HCT116 (cell line): ENCODE data around the gene NUDT5. TPM values are rescaled to one million over a fixed set of nuclear protein-coding genes. Genes with fewer than 3 reads are reported as not detected.

Experiments
- ATAC-seq: fragments of 200-7000 bp; cut with Tn5 transposase; 2 replicates; pipeline ENCODE4 v1.9.1; 2020; ENCODE audit warnings: mild to moderate bottlenecking, moderate library complexity
- BruUV-seq: library from RNA; stranded (reverse); fragments of 400-500 nt; replicated peaks from 2 replicates; lab custom pipeline; 2021; lab: Mats Ljungman, UMichigan
- CTCF ChIA-PET: fragments of 300-600 bp; sonication (Branson Sonifier 250); formaldehyde crosslinking; loops from one replicate; lab custom pipeline; 2021; ENCODE audit warnings: antibody characterized with exemption; lab: Charles Lee
- POLR2A ChIA-PET: fragments of 300-600, 350-600 bp; sonication (Branson Sonifier 250); formaldehyde crosslinking; loops from one replicate; lab custom pipeline; 2021; ENCODE audit warnings: antibody characterized with exemption; lab: Charles Lee
- RAD21 ChIA-PET, 2 experiments: fragments of 300-600 bp; sonication (Branson Sonifier 250); formaldehyde crosslinking; loops; one replicate each; lab custom pipeline; 2023; ENCODE audit warnings: low total read pairs in 2 of 2; ENCODE audit not compliant: uncharacterized antibody in 2 of 2, unreplicated experiment in 2 of 2, low non-redundant PET in 1 of 2; lab: Charles Lee
- DNase-seq: peaks from one replicate; pipeline ENCODE4 v3.0.0-alpha.2; 2010; ENCODE audit warnings: low read depth, low spot score
- H2AFZ ChIP-seq: fragments of 200-600 bp; shearing (Covaris generic), sonication (generic); 2 replicates; pipeline ENCODE4 v1.6.1; 2017; ENCODE audit warnings: low read depth, mixed run types, mixed read lengths, antibody characterized with exemption, low read length; ENCODE audit not compliant: poor library complexity, severe bottlenecking
- H3K27ac ChIP-seq: 2 replicates; pipeline ENCODE4 v1.5.1; 2012; ENCODE audit warnings: low read depth, low read length
- H3K27me3 ChIP-seq: fragments of 200-600 bp; sonication (generic); 2 replicates; pipeline ENCODE4 v1.6.1; 2016; ENCODE audit warnings: mixed run types, low read length, mixed read lengths; ENCODE audit not compliant: insufficient read depth
- H3K36me3 ChIP-seq, 2 experiments: fragments of 200-500 bp in 1 of 2; fragments of 200-600 bp in 1 of 2; sonication (Bioruptor generic) in 1 of 2; sonication (generic) in 1 of 2; 2 replicates each; pipeline versions ENCODE4 v1.5.1 to v1.6.1; 2014 to 2016; ENCODE audit warnings: low read length in 2 of 2, inconsistent platforms in 1 of 2, mixed read lengths in 1 of 2, mixed run types in 1 of 2; ENCODE audit not compliant: insufficient read depth in 2 of 2, control insufficient read depth in 1 of 2
- H3K4me1 ChIP-seq, 2 experiments: fragments of 200-600 bp in 1 of 2; sonication (generic) in 1 of 2; 2 replicates each; pipeline versions ENCODE4 v1.5.1 to v1.6.1; 2012 to 2017; ENCODE audit warnings: low read length in 2 of 2, inconsistent platforms in 1 of 2, mild to moderate bottlenecking in 1 of 2, mixed read lengths in 1 of 2, mixed run types in 1 of 2, moderate library complexity in 1 of 2; ENCODE audit not compliant: insufficient read depth in 2 of 2, control insufficient read depth in 1 of 2
- H3K4me2 ChIP-seq: fragments of 200-600 bp; sonication (generic); 2 replicates; pipeline ENCODE4 v1.6.1; 2017; ENCODE audit warnings: mixed run types, low read length, mixed read lengths
- H3K4me3 ChIP-seq, 2 experiments: fragments of 200-600 bp in 1 of 2; sonication (generic) in 1 of 2; replicated peaks in 1 of 2; 2 replicates each; pipeline ENCODE4 v1.5.1; 2011 to 2016; ENCODE audit warnings: low read length in 2 of 2, control low read depth in 1 of 2, low read depth in 1 of 2, mild to moderate bottlenecking in 1 of 2, mixed read lengths in 1 of 2, mixed run types in 1 of 2
- H3K79me2 ChIP-seq: fragments of 200-600 bp; sonication (generic); 2 replicates; pipeline ENCODE4 v1.6.1; 2017; ENCODE audit warnings: mild to moderate bottlenecking, mixed run types, low read length, moderate library complexity, mixed read lengths; ENCODE audit not compliant: insufficient read depth
- H3K9ac ChIP-seq: fragments of 200-600 bp; sonication (generic); 2 replicates; pipeline ENCODE4 v1.6.1; 2016; ENCODE audit warnings: low read length, mixed read lengths
- H3K9me2 ChIP-seq: fragments of 200-600 bp; sonication (generic), shearing (Covaris generic); 2 replicates; pipeline ENCODE4 v1.6.1; 2017; ENCODE audit warnings: mixed run types, mild to moderate bottlenecking, moderate library complexity; ENCODE audit not compliant: insufficient read depth
- H3K9me3 ChIP-seq, 2 experiments: fragments of 200-500 bp in 1 of 2; fragments of 200-600 bp in 1 of 2; sonication (Bioruptor generic) in 1 of 2; sonication (generic) in 1 of 2; 2 replicates each; pipeline ENCODE4 v1.6.1; 2014 to 2017; ENCODE audit warnings: low read length in 2 of 2, mixed read lengths in 2 of 2, inconsistent platforms in 1 of 2, low read depth in 1 of 2, mild to moderate bottlenecking in 1 of 2, mixed run types in 1 of 2, moderate library complexity in 1 of 2; ENCODE audit not compliant: control insufficient read depth in 1 of 2, insufficient read depth in 1 of 2
- H4K20me1 ChIP-seq: fragments of 200-600 bp; sonication (generic), shearing (Covaris generic); 2 replicates; pipeline ENCODE4 v1.6.1; 2017; ENCODE audit warnings: mixed run types, mild to moderate bottlenecking, moderate library complexity; ENCODE audit not compliant: insufficient read depth
- ATF3 ChIP-seq: IDR thresholded peaks from 2 replicates; pipeline ENCODE4 v1.6.1; 2012
- EGR1 ChIP-seq: IDR thresholded peaks from 2 replicates; pipeline ENCODE4 v1.6.1; 2012; ENCODE audit warnings: low read depth
- EZH2 ChIP-seq: fragments of 200-600 bp; sonication (generic); IDR thresholded peaks from 2 replicates; pipeline ENCODE4 v1.6.1; 2017; ENCODE audit warnings: antibody characterized with exemption, mixed run types
- EZH2phosphoT487 ChIP-seq: fragments of 200-600 bp; IDR thresholded peaks from 2 replicates; pipeline ENCODE4 v1.6.1; 2018; ENCODE audit warnings: antibody characterized with exemption, borderline replicate concordance
- POLR2A ChIP-seq: IDR thresholded peaks from 2 replicates; pipeline ENCODE4 v1.7.0; 2011; ENCODE audit warnings: borderline replicate concordance; ENCODE audit not compliant: insufficient read depth, insufficient read length; ENCODE audit errors: extremely low read depth
- POLR2AphosphoS5 ChIP-seq: IDR thresholded peaks from 2 replicates; pipeline ENCODE4 v1.6.1; 2011; ENCODE audit warnings: mild to moderate bottlenecking, low read depth, low read length, moderate library complexity
- ZFX ChIP-seq: fragments of 450-650 bp; IDR thresholded peaks from 2 replicates; pipeline ENCODE4 v1.6.1; 2017
- intact Hi-C: fragments of 100-400 bp; cut with micrococcal nuclease; formaldehyde crosslinking; loops from 2 replicates; pipeline ENCODE4 v1.10.0; 2022
- total RNA-seq: library from RNA; stranded (reverse); gene quantifications from one replicate; pipeline ENCODE4 v1.2.1, GENCODE V29; 2021; ENCODE audit not compliant: unreplicated experiment
- TF ChIP-seq, protein P1 (sequence below), 3 experiments: fragments of 200-600 bp in 1 of 3; sonication (generic) in 1 of 3; IDR thresholded peaks in 2 of 3; conservative IDR thresholded peaks in 1 of 3; 2 replicates each; pipeline ENCODE4 v1.5.1; 2012 to 2017; ENCODE audit warnings: low read depth in 2 of 3, low read length in 2 of 3, antibody characterized with exemption in 1 of 3, borderline replicate concordance in 1 of 3, control low read depth in 1 of 3, mild to moderate bottlenecking in 1 of 3, mixed read lengths in 1 of 3, mixed run types in 1 of 3, moderate library complexity in 1 of 3; ENCODE audit not compliant: insufficient read depth in 1 of 3

NUDT5 gene
- total RNA-seq, 1 experiment from 2014 or later = 101 TPM

DNA sequence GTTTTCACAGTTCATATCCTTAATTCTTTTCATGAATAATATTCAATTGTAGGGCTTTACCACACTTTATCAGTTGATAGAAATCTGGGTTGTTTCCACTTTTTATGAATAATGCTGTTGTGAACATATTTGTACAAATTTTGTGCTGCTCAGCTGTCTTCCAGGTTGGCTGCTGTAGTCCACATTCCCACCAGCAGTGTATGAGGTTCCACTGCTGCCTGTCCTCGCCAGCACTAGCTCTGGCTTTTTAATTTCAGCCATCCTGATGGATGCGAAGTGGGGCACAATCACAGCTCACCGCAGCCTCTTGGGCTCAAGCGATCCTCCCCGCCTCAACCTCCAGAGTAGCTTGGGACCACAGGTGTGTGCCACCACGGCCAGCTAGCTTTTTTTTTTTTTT is 32.8 kb downstream of the NUDT5 start (continued):
- TF ChIP-seq, protein P1, sequence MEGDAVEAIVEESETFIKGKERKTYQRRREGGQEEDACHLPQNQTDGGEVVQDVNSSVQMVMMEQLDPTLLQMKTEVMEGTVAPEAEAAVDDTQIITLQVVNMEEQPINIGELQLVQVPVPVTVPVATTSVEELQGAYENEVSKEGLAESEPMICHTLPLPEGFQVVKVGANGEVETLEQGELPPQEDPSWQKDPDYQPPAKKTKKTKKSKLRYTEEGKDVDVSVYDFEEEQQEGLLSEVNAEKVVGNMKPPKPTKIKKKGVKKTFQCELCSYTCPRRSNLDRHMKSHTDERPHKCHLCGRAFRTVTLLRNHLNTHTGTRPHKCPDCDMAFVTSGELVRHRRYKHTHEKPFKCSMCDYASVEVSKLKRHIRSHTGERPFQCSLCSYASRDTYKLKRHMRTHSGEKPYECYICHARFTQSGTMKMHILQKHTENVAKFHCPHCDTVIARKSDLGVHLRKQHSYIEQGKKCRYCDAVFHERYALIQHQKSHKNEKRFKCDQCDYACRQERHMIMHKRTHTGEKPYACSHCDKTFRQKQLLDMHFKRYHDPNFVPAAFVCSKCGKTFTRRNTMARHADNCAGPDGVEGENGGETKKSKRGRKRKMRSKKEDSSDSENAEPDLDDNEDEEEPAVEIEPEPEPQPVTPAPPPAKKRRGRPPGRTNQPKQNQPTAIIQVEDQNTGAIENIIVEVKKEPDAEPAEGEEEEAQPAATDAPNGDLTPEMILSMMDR (IDR thresholded peaks at IDR 0.05 in 2 of 3, conservative IDR thresholded peaks at IDR 0.05 in 1 of 3; ENCODE audit: borderline replicate concordance in 1 of 3, insufficient read depth in 1 of 3, low read depth in 2 of 3, low read length in 2 of 3) = no peak
- TF ChIP-seq ATF3 = no peak
- TF ChIP-seq EGR1 = no peak
- no peak for TF ChIP-seq POLR2A
- TF ChIP-seq EZH2 = no peak
- no peak for TF ChIP-seq ZFX
- TF ChIP-seq POLR2AphosphoS5 = no peak

GRCh38 chr10:12160664-12161063 is 35.0 kb downstream of the NUDT5 start:
- ChIA-PET CTCF (no interaction called here), RAD21 (no interaction called here), POLR2A (no interaction called here)
- no peak overlapping the region for H3K4me3 ChIP-seq
- H3K4me2 ChIP-seq = no peak overlapping the region
- H3K9me2 ChIP-seq = no peaks in the 10 kb centered on the region
- ATAC-seq (no peak), DNase-seq (no peak)
- H3K9me3 ChIP-seq = no peaks in the 10 kb centered on the region
- no peaks in the 10 kb centered on the region for H4K20me1 ChIP-seq
- H3K79me2 ChIP-seq = no peaks in the 10 kb centered on the region
- H3K27me3 ChIP-seq = no peaks in the 10 kb centered on the region
- no peaks in the 10 kb centered on the region for H3K4me1 ChIP-seq
- no peak overlapping the region for H3K27ac ChIP-seq
- intact Hi-C loops = no loop called here
- no peak overlapping the region for H2AFZ ChIP-seq
- H3K9ac ChIP-seq = no peak overlapping the region
- no peak for TF ChIP-seq EZH2phosphoT487
- TF ChIP-seq, all 23 proteins: peak for 0
- peaks cover 6 to 8% of the 10 kb centered on the region in 2 experiments; a peak in 3 of 4 replicates for H3K36me3 ChIP-seq
- BruUV-seq = no TSS peak
